NCI-H128 (cell line): ENCODE results near the gene SRPK1.

Experiments
- DNase-seq: peaks from one replicate; lab custom pipeline; 2025; ENCODE audit not compliant: unreplicated experiment; lab: John Stamatoyannopoulos, UW

Gene SRPK1

DNA sequence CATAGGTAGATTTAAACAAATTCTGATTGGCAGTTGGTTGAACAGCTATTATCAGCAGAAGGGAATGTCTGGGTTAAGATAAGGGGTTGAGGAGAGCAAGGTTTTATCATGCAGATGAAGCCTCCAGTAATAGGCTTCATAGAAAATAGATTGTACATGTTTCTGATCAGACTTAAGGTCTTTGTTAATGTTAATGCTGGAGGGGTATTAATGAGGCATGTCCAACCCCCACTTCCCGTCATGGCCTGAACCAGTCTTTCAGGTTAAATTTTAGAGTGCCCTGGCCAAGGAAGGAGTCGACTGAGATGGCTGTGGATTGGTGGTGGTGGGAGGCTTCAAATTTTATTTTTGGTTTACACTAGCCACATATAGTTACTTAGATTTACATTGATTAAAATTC, 136.7 kb downstream of the SRPK1 start:
- no peak for DNase-seq
